Keratinocyte (primary cell): ENCODE measurements around the gene BCL7A. TPM values are rescaled to one million over a fixed set of nuclear protein-coding genes. Genes with fewer than 3 reads are reported as not detected.

Experiments
- DNase-seq: peaks from one replicate; pipeline ENCODE4 v3.0.0-alpha.2; 2011; ENCODE audit warnings: low read depth, missing footprints, low spot score
- FAIRE-seq: peaks from 2 replicates; lab custom pipeline; 2011; peaks lifted over from hg19 to GRCh38; lab: Jason Lieb, UNC
- H2AFZ ChIP-seq: 2 replicates; pipeline ENCODE4 v1.6.0; 2012; ENCODE audit warnings: low read length, control low read depth, inconsistent platforms; ENCODE audit not compliant: control insufficient read depth
- H3K27ac ChIP-seq: 2 replicates; pipeline ENCODE4 v1.5.1; 2011; ENCODE audit warnings: low read length; ENCODE audit not compliant: control insufficient read depth, insufficient read depth
- H3K27me3 ChIP-seq: 3 replicates; pipeline ENCODE4 v1.6.0; 2011; ENCODE audit warnings: low read length; ENCODE audit not compliant: control insufficient read depth, insufficient read depth; ENCODE audit errors: extremely low read depth
- H3K36me3 ChIP-seq, 2 experiments: 2 replicates in 1 of 2; 3 replicates in 1 of 2; pipeline ENCODE4 v1.5.1; 2011; ENCODE audit warnings: low read length in 2 of 2, mild to moderate bottlenecking in 1 of 2; ENCODE audit not compliant: control insufficient read depth in 2 of 2, insufficient read depth in 2 of 2; ENCODE audit errors: extremely low read depth in 1 of 2
- H3K4me1 ChIP-seq: 3 replicates; pipeline ENCODE4 v1.5.1; 2011; ENCODE audit warnings: low read length; ENCODE audit not compliant: control insufficient read depth, insufficient read depth; ENCODE audit errors: extremely low read depth
- H3K4me2 ChIP-seq: 3 replicates; pipeline ENCODE4 v1.6.0; 2011; ENCODE audit warnings: low read depth, low read length; ENCODE audit not compliant: control insufficient read depth, insufficient read depth; ENCODE audit errors: extremely low read depth
- H3K4me3 ChIP-seq, 3 experiments: fragments of 200-600 bp in 1 of 3; sonication (generic) in 1 of 3; 2 replicates in 2 of 3; 3 replicates in 1 of 3; pipeline ENCODE4 v1.5.1; 2011 to 2016; ENCODE audit warnings: low read length in 3 of 3, mild to moderate bottlenecking in 3 of 3, control low read depth in 2 of 3, inconsistent platforms in 1 of 3, low read depth in 1 of 3, mixed read lengths in 1 of 3, mixed run types in 1 of 3, moderate library complexity in 1 of 3; ENCODE audit not compliant: control insufficient read depth in 2 of 3, insufficient read depth in 2 of 3; ENCODE audit errors: extremely low read depth in 1 of 3
- H3K79me2 ChIP-seq: 2 replicates; pipeline ENCODE4 v1.6.0; 2012; ENCODE audit warnings: low read length; ENCODE audit not compliant: control insufficient read depth, insufficient read depth
- H3K9ac ChIP-seq: 3 replicates; pipeline ENCODE4 v1.6.0; 2011; ENCODE audit warnings: low read length; ENCODE audit not compliant: control insufficient read depth, insufficient read depth; ENCODE audit errors: extremely low read depth
- H3K9me1 ChIP-seq: 3 replicates; pipeline ENCODE4 v1.6.0; 2011; ENCODE audit warnings: low read length; ENCODE audit not compliant: control insufficient read depth, insufficient read depth; ENCODE audit errors: extremely low read depth
- H3K9me3 ChIP-seq: 2 replicates; pipeline ENCODE4 v1.5.1; 2012; ENCODE audit warnings: low read depth, low read length; ENCODE audit not compliant: control insufficient read depth
- H4K20me1 ChIP-seq: 3 replicates; pipeline ENCODE4 v1.6.0; 2011; ENCODE audit warnings: low read length; ENCODE audit not compliant: control insufficient read depth, insufficient read depth; ENCODE audit errors: extremely low read depth
- CTCF ChIP-seq, 3 experiments: IDR thresholded peaks in 1 of 3; conservative IDR thresholded peaks in 1 of 3; optimal IDR thresholded peaks in 1 of 3; 2 replicates in 2 of 3; 3 replicates in 1 of 3; pipeline versions ENCODE3 to v1.5.1; 2011; ENCODE audit warnings: low read length in 3 of 3, mild to moderate bottlenecking in 3 of 3, moderate library complexity in 2 of 3, control low read depth in 1 of 3, inconsistent platforms in 1 of 3; ENCODE audit not compliant: insufficient read depth in 2 of 3; ENCODE audit errors: extremely low read depth in 1 of 3
- EZH2 ChIP-seq: IDR thresholded peaks from one replicate; pipeline ENCODE4 v1.6.1; 2012; ENCODE audit warnings: inconsistent platforms, mild to moderate bottlenecking, low read length, moderate library complexity
- dilution Hi-C: fragments of 300-500 bp; cut with MboI; formaldehyde crosslinking; loops from one replicate; pipeline ENCODE4 v1.7.0; 2020; ENCODE audit warnings: low sequenced_read_pairs; ENCODE audit not compliant: extremely low pct_ligation_motif_present
- polyA plus RNA-seq, 5 experiments: library from polyadenylated mRNA; depleted of rRNA in 3 of 5; stranded (reverse) in 3 of 5; stranded (forward) in 1 of 5; unstranded in 1 of 5; fragments of >200 nt; gene quantifications; 1 replicate in 1 of 5; 2 replicates in 3 of 5; 3 replicates in 1 of 5; pipeline versions ENCODE4 v1.2.1 to v1.2.3, GENCODE V29; 2011 to 2012; ENCODE audit warnings: missing spikeins in 2 of 5, low read depth in 1 of 5, low replicate concordance in 1 of 5

Gene BCL7A
- polyA plus RNA-seq, 1 donor (not counting 4 experiments of a cell fraction or from before 2014, with no cell fraction given), result 12.8 TPM

DNA sequence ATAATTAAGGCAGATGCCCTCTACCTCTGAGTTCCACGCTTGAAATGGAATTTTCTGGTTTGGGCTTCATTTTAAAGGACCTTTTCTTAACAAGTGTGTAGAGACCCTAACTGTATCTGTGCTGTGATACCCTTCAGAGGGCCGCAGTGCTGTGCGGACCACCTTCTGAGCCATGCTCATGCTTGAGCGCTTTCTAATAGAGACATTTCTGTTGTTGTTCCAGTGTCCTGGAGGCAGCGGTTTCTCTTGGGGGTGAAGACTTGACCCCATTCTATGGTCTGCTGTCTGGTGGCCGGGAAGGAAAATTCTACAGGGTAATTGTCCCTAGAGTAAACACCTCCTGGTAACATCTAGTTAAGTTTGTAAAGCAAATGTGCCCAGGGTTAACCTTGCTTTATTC is 46.7 kb upstream of the BCL7A start:
- Histone ChIP-seq H3K79me2 (no peaks in the 10 kb centered on the region), H3K9me3 (no peaks in the 10 kb centered on the region), H3K27me3 (no peaks in the 10 kb centered on the region), H3K4me2 (no peak overlapping the region), H3K9me1 (no peaks in the 10 kb centered on the region), H4K20me1 (no peaks in the 10 kb centered on the region), H3K27ac (no peak overlapping the region), H3K36me3 (peaks cover 11 to 12% of the 10 kb centered on the region in 2 experiments), H3K4me3 (no peak overlapping the region), H3K9ac (no peak overlapping the region), H2AFZ (no peak overlapping the region), H3K4me1 (no peaks in the 10 kb centered on the region)
- dilution Hi-C loops, result no loop called here
- DNase-seq (no peak), FAIRE-seq (no peak)
- no peak for TF ChIP-seq CTCF (optimal IDR thresholded peaks at IDR 0.05 in 1 of 3, IDR thresholded peaks at IDR 0.05 in 1 of 3, conservative IDR thresholded peaks at IDR 0.05 in 1 of 3; ENCODE audit: extremely low read depth in 1 of 3, insufficient read depth in 2 of 3, low read length in 3 of 3)
- TF ChIP-seq EZH2, result no peak

DNA sequence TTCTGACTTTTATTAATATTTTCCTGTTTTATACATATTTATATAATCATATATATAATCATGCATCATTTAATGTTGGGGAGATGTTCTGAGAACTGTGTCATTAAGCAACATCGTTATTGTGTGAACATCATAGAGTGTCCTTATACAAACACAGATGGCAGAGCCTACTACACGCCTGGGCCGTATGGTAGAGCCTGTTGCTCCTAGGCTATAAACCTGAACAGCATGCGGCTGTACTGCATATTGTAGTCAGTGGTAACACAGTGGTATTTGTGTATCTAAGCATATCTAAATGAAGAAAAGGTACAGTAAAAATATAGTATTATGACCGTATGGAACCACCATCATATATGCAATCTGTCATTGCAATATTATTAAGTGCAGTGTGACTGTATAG is 44.7 kb upstream of the BCL7A start:
- H3K9ac ChIP-seq, result no peak overlapping the region
- no peaks in the 10 kb centered on the region for H3K27me3 ChIP-seq
- H3K4me3 ChIP-seq, result no peak overlapping the region
- TF ChIP-seq CTCF (optimal IDR thresholded peaks at IDR 0.05 in 1 of 3, IDR thresholded peaks at IDR 0.05 in 1 of 3, conservative IDR thresholded peaks at IDR 0.05 in 1 of 3; ENCODE audit: extremely low read depth in 1 of 3, insufficient read depth in 2 of 3, low read length in 3 of 3), result no peak
- no peak for TF ChIP-seq EZH2
- no peak overlapping the region for H3K27ac ChIP-seq
- FAIRE-seq (no peak), DNase-seq (no peak)
- dilution Hi-C loops, result no loop called here
- H3K36me3 ChIP-seq, result peaks cover 0 to 3% of the 10 kb centered on the region in 2 experiments
- H3K9me1 ChIP-seq, result no peaks in the 10 kb centered on the region
- no peaks in the 10 kb centered on the region for H3K4me1 ChIP-seq
- H2AFZ ChIP-seq, result no peak overlapping the region
- no peaks in the 10 kb centered on the region for H4K20me1 ChIP-seq
- H3K79me2 ChIP-seq, result no peaks in the 10 kb centered on the region
- no peaks in the 10 kb centered on the region for H3K9me3 ChIP-seq
- H3K4me2 ChIP-seq, result no peak overlapping the region
